ENCODE data around the gene CSK. TPM values are rescaled to one million over a fixed set of nuclear protein-coding genes. Genes with fewer than 3 reads are reported as not detected.

CSK gene
- total and polyA plus RNA-seq, 2 donors (not counting 1 experiment from before 2014, with no cell fraction given): 325 to 651 TPM

DNA sequence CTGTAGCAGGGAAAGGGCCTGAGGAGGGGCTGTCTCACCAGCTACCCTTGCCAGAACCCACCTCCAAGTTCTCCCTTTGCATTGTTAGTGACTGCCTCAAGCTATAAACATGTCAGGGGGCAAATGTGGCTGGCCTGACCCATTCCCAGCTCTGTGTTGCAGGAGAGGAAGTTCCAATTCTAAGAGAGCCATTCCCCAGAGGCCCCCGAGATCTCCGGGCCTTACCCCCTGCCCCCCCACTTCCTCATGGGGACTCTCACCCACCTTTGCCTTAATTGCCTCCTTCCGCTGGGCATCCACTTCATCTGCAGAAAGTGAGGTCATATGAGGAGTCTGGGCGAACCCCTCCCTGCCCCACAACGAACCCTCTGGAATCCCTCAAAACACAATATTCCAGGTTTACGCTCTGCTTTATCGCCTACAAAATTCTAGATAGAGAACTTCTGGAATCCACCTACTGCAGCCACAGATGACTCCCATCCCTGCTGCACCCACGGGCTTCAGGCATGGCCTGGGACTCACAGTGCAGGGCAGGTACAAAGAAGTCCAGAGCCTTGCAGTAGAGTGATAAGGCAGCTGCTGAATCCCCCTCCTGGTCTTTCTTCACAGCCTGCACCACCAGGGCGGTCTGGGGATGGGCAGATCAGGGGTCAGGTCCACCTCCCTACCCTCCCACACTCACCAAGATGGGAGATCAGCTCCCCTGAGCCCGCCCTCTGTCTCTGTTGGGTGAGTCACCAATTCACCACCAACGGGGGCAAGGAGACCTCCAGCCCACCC is 57.1 kb downstream of the CSK start:
- Mint-ChIP-seq H3K27me3 (no peaks in the 10 kb centered on the region), H3K27ac (no peak overlapping the region), H3K9me3 (ENCODE audit: insufficient read depth) (no peaks in the 10 kb centered on the region), H3K4me3 (no peak overlapping the region), H3K4me1 (peaks cover 27% of the 10 kb centered on the region)
- DNase-seq (no peak), ATAC-seq (ENCODE audit: low read depth) (no peak)
- H4K20me1 ChIP-seq (ENCODE audit: control insufficient read depth, insufficient read depth, low read length, poor library complexity, severe bottlenecking): no peaks in the 10 kb centered on the region
- intact Hi-C loops (cut with micrococcal nuclease): no loop called here
- peaks cover 7% of the 10 kb centered on the region for H3K79me2 ChIP-seq (ENCODE audit: control insufficient read depth, insufficient read depth, low read length)
- H3K4me2 ChIP-seq (replicated peaks; ENCODE audit: low read depth, low read length, poor library complexity, severe bottlenecking): no peak overlapping the region
- no peak overlapping the region for H3K9ac ChIP-seq (ENCODE audit: low read length)
- no peak overlapping the region for H3K4me3 ChIP-seq (ENCODE audit: control extremely low read depth in 1 of 5, extremely low read depth in 1 of 5, insufficient read depth in 1 of 5, low read depth in 2 of 5, low read length in 4 of 5)
- H3K27ac ChIP-seq (ENCODE audit: low read length in 2 of 2): no peak overlapping the region
- H2AFZ ChIP-seq (ENCODE audit: insufficient read depth, low read depth, low read length, poor library complexity, severe bottlenecking): no peak overlapping the region
- WGBS (ENCODE audit: insufficient coverage): 90% methylated on average over 6 of the region's 11 CpGs
- peaks cover 0 to 6% of the 10 kb centered on the region in 2 experiments for H3K36me3 ChIP-seq (replicated peaks in 1 of 2; ENCODE audit: control extremely low read depth in 1 of 2, control insufficient read depth in 1 of 2, extremely low read depth in 1 of 2, insufficient read depth in 2 of 2, low read length in 1 of 2)
- POLR2A ChIA-PET: no interaction called here
- H3K4me1 ChIP-seq (ENCODE audit: control insufficient read depth in 2 of 2, insufficient read depth in 2 of 2, low read length in 2 of 2): peaks cover 14 to 21% of the 10 kb centered on the region in 2 donors
- no peak for TF ChIP-seq EZH2 (IDR thresholded peaks at IDR 0.05; ENCODE audit: borderline replicate concordance, insufficient read depth, low read depth, low read length, poor library complexity, severe bottlenecking)
- TF ChIP-seq, protein P1, sequence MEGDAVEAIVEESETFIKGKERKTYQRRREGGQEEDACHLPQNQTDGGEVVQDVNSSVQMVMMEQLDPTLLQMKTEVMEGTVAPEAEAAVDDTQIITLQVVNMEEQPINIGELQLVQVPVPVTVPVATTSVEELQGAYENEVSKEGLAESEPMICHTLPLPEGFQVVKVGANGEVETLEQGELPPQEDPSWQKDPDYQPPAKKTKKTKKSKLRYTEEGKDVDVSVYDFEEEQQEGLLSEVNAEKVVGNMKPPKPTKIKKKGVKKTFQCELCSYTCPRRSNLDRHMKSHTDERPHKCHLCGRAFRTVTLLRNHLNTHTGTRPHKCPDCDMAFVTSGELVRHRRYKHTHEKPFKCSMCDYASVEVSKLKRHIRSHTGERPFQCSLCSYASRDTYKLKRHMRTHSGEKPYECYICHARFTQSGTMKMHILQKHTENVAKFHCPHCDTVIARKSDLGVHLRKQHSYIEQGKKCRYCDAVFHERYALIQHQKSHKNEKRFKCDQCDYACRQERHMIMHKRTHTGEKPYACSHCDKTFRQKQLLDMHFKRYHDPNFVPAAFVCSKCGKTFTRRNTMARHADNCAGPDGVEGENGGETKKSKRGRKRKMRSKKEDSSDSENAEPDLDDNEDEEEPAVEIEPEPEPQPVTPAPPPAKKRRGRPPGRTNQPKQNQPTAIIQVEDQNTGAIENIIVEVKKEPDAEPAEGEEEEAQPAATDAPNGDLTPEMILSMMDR (IDR thresholded peaks at IDR 0.05): no peak
- no peaks in the 10 kb centered on the region for H3K27me3 ChIP-seq (replicated peaks in 1 of 4; ENCODE audit: control extremely low read depth in 1 of 4, control insufficient read depth in 3 of 4, insufficient read depth in 4 of 4, low read length in 3 of 4)
- CTCF ChIA-PET: interaction anchor here (0.6 to 10.2 kb wide), 7 partner anchors 10 to 444 kb away, joined by 3 to 98 read pairs (median 3); no protein-coding TSS in a partner anchor
- no peaks in the 10 kb centered on the region for H3K9me3 ChIP-seq (ENCODE audit: control extremely low read depth in 1 of 3, control insufficient read depth in 2 of 3, insufficient read depth in 1 of 3, low read length in 2 of 3)

Data from B cell (primary cell).